ENCODE measurements around the gene IL36RN.
A peak's percentile ranks its signal among the peaks of the same experiment; 100 is the strongest.
"Not testable (repeated sequence)": the region's sequence is repeated elsewhere in the genome, so short reads cannot be mapped to it uniquely, and the experiment has no call there.

Gene IL36RN

GRCh38 chr2:113075600-113075999, 16.6 kb downstream of the IL36RN start:
- no peak for DNase-seq

- DNase-seq: no peak
These were observed 18.1 kb downstream of the IL36RN start for GRCh38 chr2:113076954-113077669.

GRCh38 chr2:113077921-113078320, 18.9 kb downstream of the IL36RN start:
- no peak for DNase-seq

- peak; percentile 79 for DNase-seq
These were observed 19.4 kb downstream of the IL36RN start for GRCh38 chr2:113078350-113078839.

- DNase-seq: no peak
These were observed 20.1 kb downstream of the IL36RN start for GRCh38 chr2:113079131-113079530.

GRCh38 chr2:113080134-113080533, 21.1 kb downstream of the IL36RN start:
- DNase-seq: peak; percentile 79

- DNase-seq: peak; percentile 71
These were observed 22.7 kb downstream of the IL36RN start for GRCh38 chr2:113081488-113082210.

- peak; percentile 98 for DNase-seq
These were observed 24.3 kb downstream of the IL36RN start for GRCh38 chr2:113083296-113083695.

- DNase-seq: peak; percentile 81
These were observed 25.4 kb downstream of the IL36RN start for GRCh38 chr2:113084249-113085000.

- DNase-seq: no peak
These were observed 26.5 kb downstream of the IL36RN start for GRCh38 chr2:113085542-113085941.

- peak; percentile 65 for DNase-seq
These were observed 29.4 kb downstream of the IL36RN start for GRCh38 chr2:113088213-113088992.

GRCh38 chr2:113089916-113090315, 30.9 kb downstream of the IL36RN start:
- peak; percentile 56 for DNase-seq

GRCh38 chr2:113091231-113091896, 32.4 kb downstream of the IL36RN start:
- DNase-seq: peak; percentile 62

GRCh38 chr2:113092864-113093612, 34.0 kb downstream of the IL36RN start:
- DNase-seq: no peak

- DNase-seq: peak; percentile 53
These were observed 34.6 kb downstream of the IL36RN start for GRCh38 chr2:113093613-113093977.

GRCh38 chr2:113096306-113096705, 37.3 kb downstream of the IL36RN start:
- DNase-seq: not testable (repeated sequence)

GRCh38 chr2:113096842-113097618, 38.0 kb downstream of the IL36RN start:
- peak; percentile 78 for DNase-seq

GRCh38 chr2:113098041-113098440, 39.0 kb downstream of the IL36RN start:
- DNase-seq: peak; percentile 77

GRCh38 chr2:113098532-113098931, 39.5 kb downstream of the IL36RN start:
- DNase-seq: no peak

- DNase-seq: no peak
These were observed 43.1 kb downstream of the IL36RN start for GRCh38 chr2:113102133-113102532.

Data from suppressor macrophage treated with lipopolysaccharide for 4 hours (primary cell).